ENCODE data around the gene GK. TPM values are rescaled to one million over a fixed set of nuclear protein-coding genes. Genes with fewer than 3 reads are reported as not detected.
A peak's percentile ranks its signal among the peaks of the same experiment; 100 is the strongest.
"Not testable (repeated sequence)": the region's sequence is repeated elsewhere in the genome, so short reads cannot be mapped to it uniquely, and the experiment has no call there.

GK gene
- total RNA-seq, 1 experiment from 2014 or later: 1.7 TPM

DNA sequence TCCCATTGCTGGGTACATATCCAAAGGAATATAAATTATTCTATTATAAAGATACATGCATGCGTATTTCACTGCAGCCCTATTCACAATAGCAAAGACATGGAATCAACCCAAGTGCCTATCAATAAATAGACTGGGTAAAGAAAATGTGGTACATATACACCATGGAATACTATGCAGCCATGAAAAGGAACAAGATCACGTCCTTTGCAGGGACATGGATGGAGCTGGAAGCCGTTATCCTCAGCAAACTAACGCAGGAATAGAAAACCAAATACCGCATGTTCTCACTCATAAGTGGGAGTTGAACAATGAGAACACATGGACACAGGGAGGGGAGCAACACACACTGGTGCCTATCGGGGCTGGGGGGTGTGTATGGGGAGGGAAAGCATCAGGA lies 19.2 kb upstream of the GK start:
- H3K27ac ChIP-seq (ENCODE audit: low read length); in situ Hi-C loops (cut with HindIII; ENCODE audit: low pct_unique_long_range_greater_than_20kb, low sequenced_read_pairs); ATAC-seq; POLR2A ChIA-PET; H3K36me3 ChIP-seq (ENCODE audit: control insufficient read depth, insufficient read depth, low read length); DNase-seq (ENCODE audit: low read depth, low spot score); H3K9me3 ChIP-seq (ENCODE audit: control insufficient read depth, insufficient read depth, low read depth, low read length); H3K27me3 ChIP-seq (ENCODE audit: control insufficient read depth, insufficient read depth, low read length); H3K4me1 ChIP-seq (ENCODE audit: control insufficient read depth, insufficient read depth, low read length); CTCF ChIA-PET; BruUV-seq (replicated peaks); H3K4me3 ChIP-seq (ENCODE audit: low read depth in 2 of 2, low read length in 2 of 2): not testable (repeated sequence)
- intact Hi-C loops (cut with micrococcal nuclease; ENCODE audit: unreplicated experiment): loop anchor here (10.0 kb wide), 1 partner anchor 81 kb away; no protein-coding TSS in a partner anchor

DNA sequence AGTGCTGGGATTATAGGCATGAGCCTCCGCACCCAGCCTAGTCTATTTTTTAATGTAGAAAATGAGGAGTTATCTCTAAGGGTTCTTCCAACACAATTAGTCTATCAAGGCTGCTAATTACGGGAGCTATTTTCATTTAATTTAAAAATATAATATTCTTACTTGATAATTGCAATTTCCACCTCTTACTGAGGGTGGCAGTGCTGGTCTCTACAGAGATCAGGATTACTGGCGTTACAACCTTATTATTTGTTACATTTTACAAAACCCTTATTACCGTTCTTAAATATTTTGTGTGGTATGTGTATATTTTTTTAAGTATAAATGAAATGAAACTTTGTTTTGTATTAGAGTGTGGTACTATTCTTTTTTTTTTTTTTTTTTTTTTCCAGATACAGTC lies 17.6 kb upstream of the GK start:
- ChIA-PET CTCF (interaction anchor here (0.6 kb wide), 1 partner anchor 80 kb away, joined by 3 read pairs; no protein-coding TSS in a partner anchor), POLR2A (no interaction called here)
- Histone ChIP-seq H3K4me1 (ENCODE audit: control insufficient read depth, insufficient read depth, low read length) (no peaks in the 10 kb centered on the region), H3K27me3 (ENCODE audit: control insufficient read depth, insufficient read depth, low read length) (no peaks in the 10 kb centered on the region), H3K36me3 (ENCODE audit: control insufficient read depth, insufficient read depth, low read length) (no peaks in the 10 kb centered on the region), H3K4me3 (ENCODE audit: low read depth in 2 of 2, low read length in 2 of 2) (no peak overlapping the region), H3K9me3 (ENCODE audit: control insufficient read depth, insufficient read depth, low read depth, low read length) (no peaks in the 10 kb centered on the region), H3K27ac (ENCODE audit: low read length) (no peak overlapping the region)
- no peak for ATAC-seq
- no TSS peak for BruUV-seq (replicated peaks)
- no peak for DNase-seq (ENCODE audit: low read depth, low spot score)
- TF ChIP-seq, protein P1, sequence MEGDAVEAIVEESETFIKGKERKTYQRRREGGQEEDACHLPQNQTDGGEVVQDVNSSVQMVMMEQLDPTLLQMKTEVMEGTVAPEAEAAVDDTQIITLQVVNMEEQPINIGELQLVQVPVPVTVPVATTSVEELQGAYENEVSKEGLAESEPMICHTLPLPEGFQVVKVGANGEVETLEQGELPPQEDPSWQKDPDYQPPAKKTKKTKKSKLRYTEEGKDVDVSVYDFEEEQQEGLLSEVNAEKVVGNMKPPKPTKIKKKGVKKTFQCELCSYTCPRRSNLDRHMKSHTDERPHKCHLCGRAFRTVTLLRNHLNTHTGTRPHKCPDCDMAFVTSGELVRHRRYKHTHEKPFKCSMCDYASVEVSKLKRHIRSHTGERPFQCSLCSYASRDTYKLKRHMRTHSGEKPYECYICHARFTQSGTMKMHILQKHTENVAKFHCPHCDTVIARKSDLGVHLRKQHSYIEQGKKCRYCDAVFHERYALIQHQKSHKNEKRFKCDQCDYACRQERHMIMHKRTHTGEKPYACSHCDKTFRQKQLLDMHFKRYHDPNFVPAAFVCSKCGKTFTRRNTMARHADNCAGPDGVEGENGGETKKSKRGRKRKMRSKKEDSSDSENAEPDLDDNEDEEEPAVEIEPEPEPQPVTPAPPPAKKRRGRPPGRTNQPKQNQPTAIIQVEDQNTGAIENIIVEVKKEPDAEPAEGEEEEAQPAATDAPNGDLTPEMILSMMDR (IDR thresholded peaks at IDR 0.05): peak; percentile 55
- TF ChIP-seq TCF7L2 (IDR thresholded peaks at IDR 0.05; ENCODE audit: low read depth, low read length): no peak
- intact Hi-C loops (cut with micrococcal nuclease; ENCODE audit: unreplicated experiment): loop anchor here (10.0 kb wide), 1 partner anchor 79 kb away; no protein-coding TSS in a partner anchor
- in situ Hi-C loops (cut with HindIII; ENCODE audit: low pct_unique_long_range_greater_than_20kb, low sequenced_read_pairs): no loop called here

DNA sequence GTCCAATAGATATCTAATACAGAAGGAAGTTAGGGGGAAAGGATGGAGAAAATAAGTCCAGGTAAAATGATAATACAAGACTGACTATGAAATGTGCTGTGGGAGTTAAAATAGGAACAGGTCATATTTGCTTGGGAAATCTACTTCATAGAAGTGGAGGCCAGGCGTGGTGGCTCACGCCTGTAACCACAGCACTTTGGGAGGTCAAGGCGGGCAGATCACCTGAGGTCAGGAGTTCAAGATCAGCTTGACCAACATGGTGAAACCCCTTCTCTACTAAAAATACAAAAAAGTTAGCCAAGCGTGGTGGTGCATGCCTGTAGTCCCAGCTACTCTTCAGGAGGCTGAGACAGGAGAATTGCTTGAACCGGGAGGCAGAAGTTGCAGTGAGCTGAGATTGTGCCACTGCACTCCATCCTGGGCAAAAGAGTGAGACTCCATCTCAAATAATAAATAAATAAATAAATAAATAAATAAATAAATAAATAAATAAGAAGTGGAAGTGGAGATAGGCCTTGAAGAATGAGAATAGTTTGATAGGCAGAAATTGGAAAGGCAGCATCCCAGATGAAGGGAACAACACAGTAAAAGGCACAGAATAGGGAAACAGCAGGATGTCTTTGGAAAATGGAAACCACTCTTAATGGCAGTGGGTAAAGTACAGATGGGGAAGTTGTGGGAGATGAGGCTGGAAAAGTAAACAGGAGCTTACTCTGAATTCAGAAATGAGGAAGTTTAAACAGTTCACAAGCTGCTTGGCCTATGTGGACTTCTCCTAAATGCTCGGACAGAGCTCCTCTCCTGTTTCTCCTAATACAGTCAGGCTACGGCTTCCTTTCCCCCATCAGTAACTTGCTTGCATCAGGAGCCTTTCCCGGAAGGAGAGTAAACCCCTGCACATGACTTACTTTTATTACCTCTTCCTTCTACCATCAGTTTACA lies 15.1 kb upstream of the GK start:
- no peak for DNase-seq (ENCODE audit: low read depth, low spot score)
- ATAC-seq: no peak
- POLR2A ChIA-PET: no interaction called here
- Histone ChIP-seq H3K4me3 (ENCODE audit: low read depth in 2 of 2, low read length in 2 of 2) (no peak overlapping the region), H3K9me3 (ENCODE audit: control insufficient read depth, insufficient read depth, low read depth, low read length) (no peaks in the 10 kb centered on the region), H3K4me1 (ENCODE audit: control insufficient read depth, insufficient read depth, low read length) (no peaks in the 10 kb centered on the region), H3K27me3 (ENCODE audit: control insufficient read depth, insufficient read depth, low read length) (no peaks in the 10 kb centered on the region), H3K36me3 (ENCODE audit: control insufficient read depth, insufficient read depth, low read length) (no peaks in the 10 kb centered on the region), H3K27ac (ENCODE audit: low read length) (no peak overlapping the region)
- intact Hi-C loops (cut with micrococcal nuclease; ENCODE audit: unreplicated experiment) (loop anchor here (10.0 kb wide), 1 partner anchor 77 kb away; no protein-coding TSS in a partner anchor), in situ Hi-C loops (cut with HindIII; ENCODE audit: low pct_unique_long_range_greater_than_20kb, low sequenced_read_pairs) (no loop called here)
- CTCF ChIA-PET: no interaction called here
- no peak for TF ChIP-seq POLR2AphosphoS5 (IDR thresholded peaks at IDR 0.05; ENCODE audit: low read depth, low read length)
- no peak for TF ChIP-seq TCF7L2 (IDR thresholded peaks at IDR 0.05; ENCODE audit: low read depth, low read length)
- TF ChIP-seq, protein P1 (IDR thresholded peaks at IDR 0.05): no peak
- no peak for TF ChIP-seq REST (IDR thresholded peaks at IDR 0.05; ENCODE audit: insufficient read depth in 1 of 2, low read depth in 2 of 2, low read length in 1 of 2)
- no peak for TF ChIP-seq SIN3A (IDR thresholded peaks at IDR 0.05; ENCODE audit: borderline replicate concordance, insufficient read depth, low read depth, low read length)
- no TSS peak for BruUV-seq (replicated peaks)

GRCh38 chrX:30639702-30640101 lies 13.5 kb upstream of the GK start:
- in situ Hi-C loops (cut with HindIII; ENCODE audit: low pct_unique_long_range_greater_than_20kb, low sequenced_read_pairs); CTCF ChIA-PET; H3K4me3 ChIP-seq (ENCODE audit: low read depth in 2 of 2, low read length in 2 of 2); DNase-seq (ENCODE audit: low read depth, low spot score); H3K36me3 ChIP-seq (ENCODE audit: control insufficient read depth, insufficient read depth, low read length); H3K4me1 ChIP-seq (ENCODE audit: control insufficient read depth, insufficient read depth, low read length); H3K27me3 ChIP-seq (ENCODE audit: control insufficient read depth, insufficient read depth, low read length); POLR2A ChIA-PET; H3K9me3 ChIP-seq (ENCODE audit: control insufficient read depth, insufficient read depth, low read depth, low read length); BruUV-seq (replicated peaks); ATAC-seq; H3K27ac ChIP-seq (ENCODE audit: low read length): not testable (repeated sequence)
- intact Hi-C loops (cut with micrococcal nuclease; ENCODE audit: unreplicated experiment): loop anchor here (10.0 kb wide), 1 partner anchor 75 kb away; no protein-coding TSS in a partner anchor
